Gastrocnemius medialis (tissue), 4 donors: Measurements from ENCODE around the gene HMCES. TPM values are rescaled to one million over a fixed set of nuclear protein-coding genes. Genes with fewer than 3 reads are reported as not detected.
"Not testable (repeated sequence)": the region's sequence is repeated elsewhere in the genome, so short reads cannot be mapped to it uniquely, and the experiment has no call there.

Experiments used
- ATAC-seq, 2 donors: fragments of 150-250 bp; one replicate each; pipeline ENCODE4 v1.9.1; 2016
- DNase-seq, 2 donors: peaks; one replicate each; pipeline ENCODE4 v3.0.0-alpha.2; 2019
- H3K27ac ChIP-seq, 4 donors: fragments of 200-600 bp; sonication (generic); 1 replicate in 1 of 4; 2 replicates in 3 of 4; pipeline ENCODE4 v1.5.1; 2016 to 2018; ENCODE audit warnings: mild to moderate bottlenecking in 2 of 4, moderate library complexity in 1 of 4
- H3K27me3 ChIP-seq, 3 donors: fragments of 200-600 bp; sonication (generic) in 2 of 3; 1 replicate in 1 of 3; 2 replicates in 2 of 3; pipeline versions ENCODE4 v1.5.1 to v1.6.0; 2016 to 2019; ENCODE audit warnings: mild to moderate bottlenecking in 1 of 3, moderate library complexity in 1 of 3
- H3K36me3 ChIP-seq, 2 donors: fragments of 200-600 bp; sonication (generic) in 1 of 2; one replicate each; pipeline ENCODE4 v1.5.1; 2017 to 2018
- H3K4me1 ChIP-seq, 2 donors: fragments of 200-600 bp; sonication (generic) in 1 of 2; one replicate each; pipeline ENCODE4 v1.5.1; 2016 to 2017; ENCODE audit warnings: mild to moderate bottlenecking in 2 of 2
- H3K4me3 ChIP-seq, 4 donors: fragments of 200-600 bp; sonication (generic) in 3 of 4; 1 replicate in 1 of 4; 2 replicates in 3 of 4; pipeline ENCODE4 v1.5.1; 2016 to 2019; ENCODE audit warnings: mild to moderate bottlenecking in 2 of 4
- H3K9me3 ChIP-seq, 3 donors: fragments of 200-600 bp; sonication (generic) in 2 of 3; 1 replicate in 1 of 3; 2 replicates in 2 of 3; pipeline ENCODE4 v1.5.1; 2016 to 2019
- CTCF ChIP-seq, 5 experiments: fragments of 450-650 bp in 3 of 5; fragments of 200-600 bp in 2 of 5; sonication (generic) in 2 of 5; IDR thresholded peaks in 4 of 5; conservative IDR thresholded peaks in 1 of 5; 1 replicate in 4 of 5; 2 replicates in 1 of 5; pipeline ENCODE4 v1.5.1; 2016 to 2019; ENCODE audit warnings: antibody characterized with exemption in 5 of 5, mild to moderate bottlenecking in 3 of 5, moderate library complexity in 3 of 5
- POLR2A ChIP-seq, 2 donors: fragments of 450-650 bp; IDR thresholded peaks; one replicate each; pipeline ENCODE4 v1.6.1; 2017; ENCODE audit warnings: antibody characterized with exemption in 2 of 2, mild to moderate bottlenecking in 2 of 2, moderate library complexity in 2 of 2
- in situ Hi-C, 4 donors: fragments of 200-750 bp; cut with MboI; loops; one replicate each; pipeline versions ENCODE4 v1.15.0 to v1.8.0; 2017; ENCODE audit warnings: low sequenced_read_pairs in 4 of 4
- intact Hi-C: fragments of 100-400 bp; cut with DNase I; formaldehyde crosslinking; loops from one replicate; pipeline ENCODE4 v1.15.1; 2023; ENCODE audit warnings: low total_unique reads
- total RNA-seq, 4 donors: library from RNA; depleted of rRNA; stranded (reverse); fragments of >200 nt; gene quantifications; one replicate each; pipeline versions ENCODE4 v1.1.0 to v1.2.3, GENCODE V29; 2016

The HMCES gene
- total RNA-seq, 4 donors from 2014 or later: 24.7 to 35.2 (median 29.5) TPM

GRCh38 chr3:129336093-129336706 is 57.5 kb downstream of the HMCES start:
- Histone ChIP-seq H3K4me3 (no peak overlapping the region), H3K27ac (no peak overlapping the region), H3K4me1 (no peaks in the 10 kb centered on the region), H3K27me3 (no peaks in the 10 kb centered on the region), H3K9me3 (no peaks in the 10 kb centered on the region), H3K36me3 (no peaks in the 10 kb centered on the region)
- in situ Hi-C loops: no loop called here
- ATAC-seq (no peak), DNase-seq (no peak)
- intact Hi-C loops: no loop called here
- TF ChIP-seq CTCF (IDR thresholded peaks at IDR 0.05 in 4 of 5, conservative IDR thresholded peaks at IDR 0.05 in 1 of 5) (no peak), POLR2A (IDR thresholded peaks at IDR 0.05) (no peak)

GRCh38 chr3:129337719-129338118 is 59.0 kb downstream of the HMCES start:
- in situ Hi-C loops, DNase-seq: not testable (repeated sequence)

GRCh38 chr3:129339186-129339585 is 60.5 kb downstream of the HMCES start:
- H3K4me3 ChIP-seq, intact Hi-C loops, ATAC-seq, DNase-seq, H3K36me3 ChIP-seq, H3K9me3 ChIP-seq, H3K27me3 ChIP-seq, H3K4me1 ChIP-seq, in situ Hi-C loops, H3K27ac ChIP-seq: not testable (repeated sequence)

More at GRCh38 chr3:129337719-129338118, 59.0 kb downstream of the HMCES start:
- H3K27me3 ChIP-seq, intact Hi-C loops, H3K9me3 ChIP-seq, H3K27ac ChIP-seq, H3K4me1 ChIP-seq, ATAC-seq, H3K36me3 ChIP-seq, H3K4me3 ChIP-seq: not testable (repeated sequence)

- H3K9me3 ChIP-seq, intact Hi-C loops, H3K27ac ChIP-seq, H3K4me3 ChIP-seq, H3K4me1 ChIP-seq, in situ Hi-C loops, DNase-seq, H3K36me3 ChIP-seq, ATAC-seq: not testable (repeated sequence)
- peaks cover 0 to 11% (median 4%) of the 10 kb centered on the region in 3 donors for H3K27me3 ChIP-seq
Observed at GRCh38 chr3:129339833-129340232, 61.2 kb downstream of the HMCES start.

GRCh38 chr3:129341331-129342141 is 62.9 kb downstream of the HMCES start:
- in situ Hi-C loops (no loop called here), intact Hi-C loops (no loop called here)
- no peak overlapping the region for H3K4me3 ChIP-seq
- DNase-seq (no peak), ATAC-seq (no peak)
- TF ChIP-seq CTCF (IDR thresholded peaks at IDR 0.05 in 4 of 5, conservative IDR thresholded peaks at IDR 0.05 in 1 of 5): no peak
- no peak for TF ChIP-seq POLR2A (IDR thresholded peaks at IDR 0.05)
- peaks cover 0 to 11% (median 4%) of the 10 kb centered on the region in 3 donors for H3K27me3 ChIP-seq
- no peak overlapping the region for H3K27ac ChIP-seq
- peaks cover 2 to 10% of the 10 kb centered on the region in 2 donors for H3K4me1 ChIP-seq
- H3K9me3 ChIP-seq: no peaks in the 10 kb centered on the region
- no peaks in the 10 kb centered on the region for H3K36me3 ChIP-seq

GRCh38 chr3:129343643-129344360 is 65.1 kb downstream of the HMCES start:
- no peak for DNase-seq

More at GRCh38 chr3:129343643-129344360, 65.1 kb downstream of the HMCES start:
- intact Hi-C loops: no loop called here
- no peak overlapping the region for H3K27ac ChIP-seq
- in situ Hi-C loops: no loop called here
- peak in 4 of 5 experiments; percentile 10 to 65 (median 28) for TF ChIP-seq CTCF (IDR thresholded peaks at IDR 0.05 in 4 of 5, conservative IDR thresholded peaks at IDR 0.05 in 1 of 5)
- TF ChIP-seq POLR2A (IDR thresholded peaks at IDR 0.05): no peak
- H3K4me3 ChIP-seq: peak overlapping the region; percentile 30 to 44 (median 40)
- peaks cover 8 to 10% of the 10 kb centered on the region in 2 donors for H3K4me1 ChIP-seq
- H3K27me3 ChIP-seq: peaks cover 0 to 11% (median 4%) of the 10 kb centered on the region in 3 donors
- peak in 1 of 2 donors; percentile 64 for ATAC-seq
- H3K36me3 ChIP-seq: no peaks in the 10 kb centered on the region
- H3K9me3 ChIP-seq: no peaks in the 10 kb centered on the region
